Large intestine (tissue), 3 donors: ENCODE results near the gene IL17REL. TPM values are rescaled to one million over a fixed set of nuclear protein-coding genes. Genes with fewer than 3 reads are reported as not detected.

ENCODE experiments used
- DNase-seq, 2 donors: peaks; one replicate each; pipeline versions ENCODE4 v3.0.0 to v3.0.0-alpha.2; 2013
- H3K27ac ChIP-seq: one replicate; pipeline ENCODE4 v1.5.1; 2013; ENCODE audit warnings: low read length
- H3K27me3 ChIP-seq: 2 replicates; pipeline ENCODE4 v1.6.1; 2013; ENCODE audit warnings: low read length; ENCODE audit not compliant: control insufficient read depth, insufficient read depth
- H3K36me3 ChIP-seq: 2 replicates; pipeline ENCODE4 v1.6.1; 2013; ENCODE audit warnings: low read length; ENCODE audit not compliant: control insufficient read depth, insufficient read depth
- H3K4me1 ChIP-seq: one replicate; pipeline ENCODE4 v1.6.1; 2013; ENCODE audit warnings: low read length; ENCODE audit not compliant: control insufficient read depth, insufficient read depth
- H3K4me3 ChIP-seq: one replicate; pipeline ENCODE4 v1.5.1; 2013; ENCODE audit warnings: low read length
- H3K9me3 ChIP-seq: one replicate; pipeline ENCODE4 v1.6.1; 2013; ENCODE audit warnings: mild to moderate bottlenecking, low read depth, low read length, moderate library complexity; ENCODE audit not compliant: control insufficient read depth
- WGBS: methylation state at CpG from one replicate; pipeline ENCODE4 v1.1.5; 2013; ENCODE audit warnings: low lambda C conversion rate; ENCODE audit not compliant: insufficient coverage; 5-methylcytosine and 5-hydroxymethylcytosine counted together
- polyA plus RNA-seq: library from polyadenylated mRNA; unstranded; fragments of 120-200 nt; gene quantifications from one replicate; pipeline ENCODE4 v1.2.1, GENCODE V29; 2013

Gene IL17REL
- polyA plus RNA-seq, 1 donor = 0.31 TPM

DNA sequence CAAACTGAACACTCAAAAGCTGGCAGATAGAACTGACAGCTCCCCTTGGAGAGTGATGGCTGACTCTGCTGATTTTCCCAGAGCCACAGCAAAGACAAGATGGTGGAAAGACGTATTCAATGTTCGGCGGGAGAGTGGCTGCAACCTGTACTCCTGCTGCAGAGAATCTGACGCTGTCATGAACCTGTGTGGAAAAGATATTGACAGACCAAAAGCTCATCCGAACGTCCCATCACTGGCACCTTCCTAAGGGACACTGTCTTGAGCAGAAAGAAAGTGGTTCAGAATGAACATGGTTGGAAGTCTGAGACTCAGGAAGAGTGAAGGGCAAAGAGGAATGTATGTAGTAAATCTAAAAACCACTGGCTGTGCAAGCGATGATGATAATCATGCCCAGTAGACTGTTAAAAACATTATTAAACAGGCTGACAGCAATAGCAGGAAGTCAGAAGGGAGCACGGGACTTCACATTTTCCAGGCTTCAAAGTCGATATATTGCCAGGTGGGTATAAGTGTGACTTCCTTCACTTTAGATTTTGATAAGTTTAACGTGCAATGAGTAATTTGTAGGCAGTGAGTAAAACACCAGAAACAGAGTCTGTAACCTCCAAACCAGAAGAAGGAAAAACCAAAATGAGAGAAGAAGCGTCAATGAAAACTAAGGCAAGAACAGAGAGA is 6.2 kb upstream of the IL17REL start:
- Histone ChIP-seq H3K27me3 (peaks cover 56% of the 10 kb centered on the region), H3K4me1 (no peaks in the 10 kb centered on the region), H3K36me3 (no peaks in the 10 kb centered on the region), H3K4me3 (no peak overlapping the region), H3K9me3 (peaks cover 9% of the 10 kb centered on the region), H3K27ac (no peak overlapping the region)
- WGBS = 71% methylated on average over 6 of the region's 11 CpGs
- DNase-seq = no peak

DNA sequence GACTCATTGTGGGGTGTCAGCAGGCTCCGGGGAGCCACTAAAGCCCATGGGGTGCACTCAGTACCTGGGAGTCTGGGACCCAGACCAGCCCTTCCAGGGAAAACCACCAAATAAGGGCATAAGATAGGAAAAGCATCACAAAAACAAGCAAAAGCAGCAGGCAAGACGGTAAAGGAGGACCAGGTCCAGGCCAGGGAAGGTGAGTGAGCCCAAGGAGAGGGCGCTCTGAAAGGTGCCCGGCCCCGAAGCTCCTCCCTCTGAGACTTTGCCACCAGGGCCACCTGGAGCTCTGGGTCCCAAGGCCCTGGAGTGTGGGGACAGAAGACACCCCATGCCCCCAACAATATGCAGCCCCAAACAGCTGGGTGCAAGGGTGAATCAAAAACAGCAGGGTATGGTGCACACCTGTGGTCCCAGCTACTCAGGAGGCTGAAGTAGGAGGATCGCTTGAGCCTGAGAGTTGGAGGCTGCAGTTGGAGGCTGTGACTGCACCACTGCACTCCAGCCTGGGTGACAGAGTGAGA is 5.2 kb upstream of the IL17REL start:
- WGBS = no CpG with 5 or more reads among the region's 6 CpGs
- Histone ChIP-seq H3K36me3 (no peaks in the 10 kb centered on the region), H3K9me3 (peaks cover 9% of the 10 kb centered on the region), H3K27ac (no peak overlapping the region), H3K4me1 (no peaks in the 10 kb centered on the region), H3K27me3 (peaks cover 66% of the 10 kb centered on the region), H3K4me3 (no peak overlapping the region)
- no peak for DNase-seq

DNA sequence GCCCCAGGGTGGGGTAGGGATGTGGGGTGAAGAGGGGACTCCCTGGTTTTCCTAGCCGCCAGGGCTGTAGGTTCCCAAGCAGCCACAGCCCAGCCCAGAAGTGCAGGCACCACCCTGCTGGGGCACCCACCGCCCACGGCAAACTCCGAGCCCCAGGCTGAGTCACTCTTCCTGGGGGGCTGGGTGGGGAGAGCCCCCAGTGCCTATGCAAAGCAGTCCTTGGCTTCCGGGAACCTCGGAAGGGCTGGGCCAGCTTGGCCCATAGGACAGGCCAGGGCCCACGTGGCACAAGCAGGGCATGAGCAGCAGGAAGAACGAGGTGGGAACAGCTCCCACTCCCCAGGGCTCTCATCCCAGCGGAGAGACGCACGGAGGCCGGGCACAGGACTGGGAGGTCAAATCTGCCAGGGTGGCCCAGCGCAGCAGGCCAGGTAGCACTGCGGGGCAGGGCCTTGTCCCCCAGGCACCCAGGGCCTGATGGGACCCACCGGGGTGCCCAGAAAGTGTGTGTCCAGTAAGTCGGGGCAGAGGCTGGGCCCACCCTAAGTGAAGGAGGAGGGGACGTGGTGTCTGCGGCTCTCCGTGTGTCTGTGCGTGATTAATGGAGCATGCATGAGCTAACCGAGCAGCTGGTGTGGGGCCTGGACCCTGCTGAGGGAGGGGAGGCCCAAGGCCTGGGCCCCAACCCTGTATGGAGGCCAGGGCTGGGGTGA is 4.6 kb upstream of the IL17REL start:
- H3K9me3 ChIP-seq = peaks cover 9% of the 10 kb centered on the region
- H3K27ac ChIP-seq = no peak overlapping the region
- peaks cover 69% of the 10 kb centered on the region for H3K27me3 ChIP-seq
- H3K36me3 ChIP-seq = no peaks in the 10 kb centered on the region
- WGBS = no CpG with 5 or more reads among the region's 21 CpGs
- H3K4me3 ChIP-seq = no peak overlapping the region
- no peak for DNase-seq
- H3K4me1 ChIP-seq = no peaks in the 10 kb centered on the region

DNA sequence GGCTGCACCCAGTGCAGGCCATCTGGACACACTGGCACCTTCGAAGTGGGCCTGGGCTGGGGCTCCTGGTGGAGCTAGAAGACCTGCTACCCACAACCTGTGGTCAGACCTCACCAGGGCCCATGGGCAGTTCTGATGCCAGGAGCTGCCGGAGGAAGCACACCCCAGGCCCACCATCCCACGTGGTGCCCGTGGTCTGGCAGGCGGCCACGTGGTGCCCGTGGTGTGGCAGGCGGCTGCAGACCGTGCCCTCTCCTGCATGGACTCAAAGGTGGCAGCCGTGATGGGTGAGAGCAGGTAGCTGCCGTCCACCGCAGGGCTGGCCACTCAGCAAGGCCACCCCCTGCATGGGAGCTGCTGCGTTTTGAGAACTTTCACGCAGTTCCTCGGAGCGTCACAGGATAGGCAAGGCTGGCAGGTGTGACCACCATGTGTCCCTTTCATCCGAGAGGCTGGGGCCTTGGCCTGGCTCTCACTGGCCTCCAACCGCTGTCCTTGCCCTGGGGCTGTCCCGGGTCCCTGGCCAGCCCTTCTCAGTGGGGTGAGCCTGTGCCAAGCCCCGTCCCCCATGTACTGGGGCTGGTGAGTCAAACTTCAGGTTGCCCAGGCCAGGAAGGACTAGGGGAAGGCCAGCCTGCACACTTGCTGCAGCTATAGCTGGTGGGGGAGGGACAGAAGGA is 3.9 kb upstream of the IL17REL start:
- Histone ChIP-seq H3K4me1 (no peaks in the 10 kb centered on the region), H3K4me3 (no peak overlapping the region), H3K27me3 (peaks cover 76% of the 10 kb centered on the region), H3K9me3 (peaks cover 9% of the 10 kb centered on the region), H3K36me3 (no peaks in the 10 kb centered on the region), H3K27ac (no peak overlapping the region)
- no CpG with 5 or more reads among the region's 20 CpGs for WGBS
- no peak for DNase-seq

DNA sequence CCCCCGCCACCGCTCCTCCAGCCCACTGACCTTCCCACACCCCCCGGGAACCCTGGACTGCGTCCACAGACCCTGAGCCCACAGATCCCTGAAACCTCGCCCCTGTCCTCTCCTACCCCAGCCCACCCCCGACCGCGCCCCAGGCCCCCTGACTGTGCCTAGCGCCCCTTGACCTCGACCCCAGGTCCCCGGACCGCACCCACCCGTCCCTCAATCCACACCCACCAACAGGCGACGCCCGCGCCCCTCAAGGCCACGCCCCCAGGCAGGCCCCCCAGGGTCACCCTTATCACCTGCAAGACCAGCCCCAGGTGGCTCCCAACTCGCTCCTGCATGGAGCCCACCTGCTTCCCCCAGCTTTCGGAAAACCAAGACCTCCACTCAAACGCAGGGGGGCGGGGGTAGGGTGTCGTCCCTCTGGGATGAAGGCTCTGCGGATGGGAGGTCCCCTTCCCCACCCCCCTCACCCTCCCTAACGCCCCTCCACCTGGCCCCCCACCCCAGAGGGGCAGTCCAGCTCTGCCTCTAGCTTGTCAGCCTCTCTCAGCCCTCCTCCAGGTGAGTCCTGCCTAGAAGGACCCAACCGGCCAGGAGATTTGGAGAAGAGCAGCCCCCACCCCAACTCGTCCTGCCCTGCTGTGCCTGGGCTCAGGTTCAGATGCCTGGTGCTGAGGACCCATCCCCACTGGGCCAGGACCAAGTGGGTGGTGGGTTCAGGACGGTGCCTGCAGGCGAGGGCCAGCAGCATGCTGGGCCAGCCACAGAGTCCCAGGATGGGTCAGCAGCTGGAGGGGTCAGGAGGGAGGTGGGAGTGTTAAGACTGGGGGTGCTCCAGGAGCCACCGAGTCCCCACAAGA is 3.1 kb upstream of the IL17REL start:
- Histone ChIP-seq H3K36me3 (no peaks in the 10 kb centered on the region), H3K4me1 (peaks cover 2% of the 10 kb centered on the region), H3K27me3 (peaks cover 82% of the 10 kb centered on the region), H3K27ac (no peak overlapping the region), H3K9me3 (peaks cover 9% of the 10 kb centered on the region), H3K4me3 (no peak overlapping the region)
- no CpG with 5 or more reads among the region's 30 CpGs for WGBS
- no peak for DNase-seq

DNA sequence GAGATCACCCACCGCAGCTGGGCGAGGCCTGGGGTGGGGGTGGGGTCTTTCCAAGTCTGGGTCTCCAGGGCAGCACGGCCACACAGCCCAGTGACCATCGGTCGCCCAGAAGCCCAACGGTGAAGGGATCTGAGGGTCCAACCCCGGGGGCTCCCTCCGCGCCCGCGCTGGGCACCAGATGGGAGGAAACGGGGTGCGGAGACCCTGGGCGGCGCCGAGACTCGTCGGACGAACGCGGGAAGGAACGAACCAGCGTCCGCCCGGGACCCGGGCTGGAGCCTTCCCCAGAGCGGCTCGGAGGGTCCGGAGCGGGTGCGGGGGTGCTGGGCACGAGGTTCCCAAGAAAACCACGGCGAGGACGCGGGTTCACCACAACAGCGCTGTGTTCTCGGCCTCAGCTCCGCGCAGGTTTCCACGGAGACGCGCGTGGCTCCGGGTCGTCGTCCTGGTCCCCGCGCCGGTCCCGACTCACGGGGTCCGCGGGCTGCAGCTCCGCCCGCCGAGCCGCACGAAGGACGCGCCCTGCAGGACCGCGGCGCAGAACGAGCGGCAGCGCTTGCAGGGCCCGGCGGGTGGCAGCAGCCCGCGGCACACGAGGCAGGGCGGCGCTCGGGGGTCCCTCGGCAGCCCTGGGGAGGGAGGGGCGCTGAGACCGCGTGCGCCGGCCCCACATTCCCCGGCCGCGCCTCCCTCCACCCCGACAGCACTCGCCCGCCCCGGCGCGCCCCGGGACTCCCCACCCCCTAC is 2.3 kb upstream of the IL17REL start:
- Histone ChIP-seq H3K4me1 (peaks cover 2% of the 10 kb centered on the region), H3K27ac (no peak overlapping the region), H3K36me3 (no peaks in the 10 kb centered on the region), H3K4me3 (no peak overlapping the region), H3K27me3 (peaks cover 89% of the 10 kb centered on the region), H3K9me3 (peaks cover 12% of the 10 kb centered on the region)
- no CpG with 5 or more reads among the region's 91 CpGs for WGBS
- DNase-seq = no peak

DNA sequence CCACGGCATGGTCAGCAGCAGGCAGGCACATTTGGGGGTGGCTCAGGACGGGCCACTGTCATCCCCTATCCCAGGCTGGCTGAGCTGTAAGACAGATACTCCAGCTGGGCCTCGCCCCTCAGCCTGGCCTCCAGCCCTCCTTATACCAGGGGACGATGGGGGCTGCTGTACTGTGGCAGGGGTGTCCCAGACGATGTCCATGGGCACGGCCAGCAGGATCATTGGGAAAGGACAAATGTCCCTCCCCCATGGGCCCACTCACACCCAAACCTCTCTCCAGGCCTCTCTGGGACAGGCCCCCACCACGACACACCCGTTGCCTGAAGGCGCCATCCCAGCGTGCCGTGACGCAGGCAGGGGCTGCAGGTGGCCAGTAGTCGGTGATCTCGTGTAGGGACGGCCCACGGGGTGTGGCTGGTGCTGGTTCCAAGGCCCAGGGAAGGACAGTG is 1.5 kb upstream of the IL17REL start:
- H3K9me3 ChIP-seq = peaks cover 12% of the 10 kb centered on the region
- H3K27me3 ChIP-seq = peaks cover 90% of the 10 kb centered on the region
- no peaks in the 10 kb centered on the region for H3K36me3 ChIP-seq
- no CpG with 5 or more reads among the region's 16 CpGs for WGBS
- H3K4me1 ChIP-seq = peaks cover 2% of the 10 kb centered on the region
- no peak for DNase-seq
- H3K27ac ChIP-seq = no peak overlapping the region
- no peak overlapping the region for H3K4me3 ChIP-seq

DNA sequence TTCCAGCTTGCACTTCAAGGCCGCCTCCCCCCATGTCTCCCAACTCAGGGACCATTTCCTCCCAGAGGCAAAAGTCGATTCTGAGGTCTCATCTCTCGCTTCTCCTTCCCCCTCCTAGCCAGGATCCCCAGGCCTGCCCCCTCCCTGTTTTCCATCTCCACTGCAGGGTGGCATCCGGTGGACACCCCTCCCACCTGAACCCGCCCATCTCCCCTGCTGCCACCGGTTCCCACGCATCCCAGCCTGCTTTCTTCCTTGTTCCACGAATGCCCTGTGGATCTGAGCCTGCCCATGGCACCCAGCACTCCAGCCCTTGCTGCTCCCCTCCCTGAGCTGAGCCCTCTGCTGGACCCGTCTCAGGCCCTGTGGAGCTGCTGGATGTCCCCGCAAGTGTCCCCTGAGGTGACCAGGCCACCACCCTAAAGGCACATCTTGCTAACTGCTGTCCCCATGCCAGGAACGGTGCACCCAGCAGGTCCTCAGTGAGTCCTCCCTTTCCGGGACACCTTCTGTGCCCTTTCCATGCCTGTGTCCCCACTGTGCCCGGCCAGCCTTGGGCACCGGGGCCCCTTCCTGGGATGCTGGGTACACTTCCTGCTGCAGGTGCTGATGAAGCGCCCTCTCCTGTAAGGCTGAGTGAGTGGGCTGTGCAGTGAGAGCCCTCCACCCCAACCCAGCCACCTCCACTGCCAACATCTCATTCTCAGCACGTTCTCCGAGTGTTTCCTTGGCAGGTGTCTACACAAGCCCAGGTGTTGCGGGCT is 936 bp downstream of the IL17REL start:
- no CpG with 5 or more reads among the region's 18 CpGs for WGBS
- Histone ChIP-seq H3K4me3 (no peak overlapping the region), H3K27me3 (peaks cover 68% of the 10 kb centered on the region), H3K36me3 (no peaks in the 10 kb centered on the region), H3K4me1 (peaks cover 2% of the 10 kb centered on the region), H3K27ac (no peak overlapping the region), H3K9me3 (peaks cover 12% of the 10 kb centered on the region)
- DNase-seq = no peak
